ENCODE results near the gene ARHGEF28. TPM values are rescaled to one million over a fixed set of nuclear protein-coding genes. Genes with fewer than 3 reads are reported as not detected.

The ARHGEF28 gene
- total and polyA plus RNA-seq, 10 of the 15 experiments (the other 5 are each of a cell fraction or from before 2014, with no cell fraction given): 0.10 to 0.72 (median 0.22) TPM; not detected in 2

DNA sequence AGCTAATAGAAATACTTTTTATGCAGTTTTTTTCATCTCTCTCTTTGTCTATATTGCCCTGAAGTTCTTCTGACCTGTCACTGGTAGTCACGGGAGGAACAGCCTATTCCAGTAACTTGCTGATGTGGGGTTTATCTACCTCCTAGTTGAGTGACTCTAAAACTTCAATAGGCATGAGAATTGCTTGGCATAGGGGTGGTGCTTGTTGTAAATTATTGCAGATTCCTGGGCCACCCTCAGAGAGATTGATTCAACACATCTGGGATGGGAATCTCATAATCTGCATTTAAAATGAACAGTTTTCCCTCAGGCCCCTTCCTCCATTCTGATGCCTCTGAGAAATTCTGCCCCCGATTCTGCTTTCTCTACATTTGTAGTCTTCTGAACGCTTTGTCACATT, 184.4 kb downstream of the ARHGEF28 start:
- CTCF ChIA-PET: no interaction called here
- intact Hi-C loops (cut with micrococcal nuclease; ENCODE audit: unreplicated experiment): no loop called here
- ATAC-seq (no peak), FAIRE-seq (no peak), DNase-seq (ENCODE audit: low read depth, low spot score) (no peak)
- RAD21 ChIA-PET (ENCODE audit: unreplicated experiment): no interaction called here
- H4K20me1 ChIP-seq (ENCODE audit: control insufficient read depth, insufficient read depth): no peaks in the 10 kb centered on the region
- no peaks in the 10 kb centered on the region for H3K4me1 ChIP-seq (ENCODE audit: control insufficient read depth, insufficient read depth, low read length)
- H3K27me3 ChIP-seq (replicated peaks in 1 of 2; ENCODE audit: control insufficient read depth in 2 of 2, insufficient read depth in 2 of 2, low read length in 1 of 2): no peaks in the 10 kb centered on the region; a peak in 1 of 4 replicates
- BruUV-seq (replicated peaks): no TSS peak
- H2AFZ ChIP-seq (ENCODE audit: control insufficient read depth, low read depth, low read length): no peak overlapping the region
- no peaks in the 10 kb centered on the region for H3K9me3 ChIP-seq (replicated peaks; ENCODE audit: control insufficient read depth, insufficient read depth, low read length)
- TF ChIP-seq, protein P1, sequence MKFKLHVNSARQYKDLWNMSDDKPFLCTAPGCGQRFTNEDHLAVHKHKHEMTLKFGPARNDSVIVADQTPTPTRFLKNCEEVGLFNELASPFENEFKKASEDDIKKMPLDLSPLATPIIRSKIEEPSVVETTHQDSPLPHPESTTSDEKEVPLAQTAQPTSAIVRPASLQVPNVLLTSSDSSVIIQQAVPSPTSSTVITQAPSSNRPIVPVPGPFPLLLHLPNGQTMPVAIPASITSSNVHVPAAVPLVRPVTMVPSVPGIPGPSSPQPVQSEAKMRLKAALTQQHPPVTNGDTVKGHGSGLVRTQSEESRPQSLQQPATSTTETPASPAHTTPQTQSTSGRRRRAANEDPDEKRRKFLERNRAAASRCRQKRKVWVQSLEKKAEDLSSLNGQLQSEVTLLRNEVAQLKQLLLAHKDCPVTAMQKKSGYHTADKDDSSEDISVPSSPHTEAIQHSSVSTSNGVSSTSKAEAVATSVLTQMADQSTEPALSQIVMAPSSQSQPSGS (IDR thresholded peaks at IDR 0.05; ENCODE audit: low read length): no peak
- no peak for TF ChIP-seq POLR2A (IDR thresholded peaks at IDR 0.05; ENCODE audit: low read depth, low read length)
- TF ChIP-seq, protein P2, sequence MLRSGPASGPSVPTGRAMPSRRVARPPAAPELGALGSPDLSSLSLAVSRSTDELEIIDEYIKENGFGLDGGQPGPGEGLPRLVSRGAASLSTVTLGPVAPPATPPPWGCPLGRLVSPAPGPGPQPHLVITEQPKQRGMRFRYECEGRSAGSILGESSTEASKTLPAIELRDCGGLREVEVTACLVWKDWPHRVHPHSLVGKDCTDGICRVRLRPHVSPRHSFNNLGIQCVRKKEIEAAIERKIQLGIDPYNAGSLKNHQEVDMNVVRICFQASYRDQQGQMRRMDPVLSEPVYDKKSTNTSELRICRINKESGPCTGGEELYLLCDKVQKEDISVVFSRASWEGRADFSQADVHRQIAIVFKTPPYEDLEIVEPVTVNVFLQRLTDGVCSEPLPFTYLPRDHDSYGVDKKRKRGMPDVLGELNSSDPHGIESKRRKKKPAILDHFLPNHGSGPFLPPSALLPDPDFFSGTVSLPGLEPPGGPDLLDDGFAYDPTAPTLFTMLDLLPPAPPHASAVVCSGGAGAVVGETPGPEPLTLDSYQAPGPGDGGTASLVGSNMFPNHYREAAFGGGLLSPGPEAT (IDR thresholded peaks at IDR 0.05; ENCODE audit: low read depth): no peak
- TF ChIP-seq EZH2 (IDR thresholded peaks at IDR 0.05; ENCODE audit: borderline replicate concordance, control insufficient read depth, low read depth, low read length): no peak
- TF ChIP-seq NFYA (IDR thresholded peaks at IDR 0.05; ENCODE audit: borderline replicate concordance, low read depth, low read length): no peak
- TF ChIP-seq TAF1 (IDR thresholded peaks at IDR 0.05; ENCODE audit: borderline replicate concordance, low read depth, low read length): no peak
- no peak for TF ChIP-seq ZBED1 (IDR thresholded peaks at IDR 0.05; ENCODE audit: borderline replicate concordance)
- no peak for TF ChIP-seq WRNIP1 (IDR thresholded peaks at IDR 0.05; ENCODE audit: borderline replicate concordance, low read depth, low read length)
- no peak for TF ChIP-seq TCF7 (IDR thresholded peaks at IDR 0.05; ENCODE audit: borderline replicate concordance)
- TF ChIP-seq STAT3 (IDR thresholded peaks at IDR 0.05; ENCODE audit: low read depth, low read length): no peak
- TF ChIP-seq ZNF24 (IDR thresholded peaks at IDR 0.05): no peak
- TF ChIP-seq KLF5 (IDR thresholded peaks at IDR 0.05; ENCODE audit: partially characterized antibody): no peak
- TF ChIP-seq RCOR1 (conservative IDR thresholded peaks at IDR 0.05; ENCODE audit: low read depth, low read length): no peak
- TF ChIP-seq, protein P3, sequence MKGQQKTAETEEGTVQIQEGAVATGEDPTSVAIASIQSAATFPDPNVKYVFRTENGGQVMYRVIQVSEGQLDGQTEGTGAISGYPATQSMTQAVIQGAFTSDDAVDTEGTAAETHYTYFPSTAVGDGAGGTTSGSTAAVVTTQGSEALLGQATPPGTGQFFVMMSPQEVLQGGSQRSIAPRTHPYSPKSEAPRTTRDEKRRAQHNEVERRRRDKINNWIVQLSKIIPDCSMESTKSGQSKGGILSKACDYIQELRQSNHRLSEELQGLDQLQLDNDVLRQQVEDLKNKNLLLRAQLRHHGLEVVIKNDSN (IDR thresholded peaks at IDR 0.05; ENCODE audit: borderline replicate concordance, extremely low read length, insufficient read depth, low read depth, low read length): no peak
- TF ChIP-seq, protein P4, sequence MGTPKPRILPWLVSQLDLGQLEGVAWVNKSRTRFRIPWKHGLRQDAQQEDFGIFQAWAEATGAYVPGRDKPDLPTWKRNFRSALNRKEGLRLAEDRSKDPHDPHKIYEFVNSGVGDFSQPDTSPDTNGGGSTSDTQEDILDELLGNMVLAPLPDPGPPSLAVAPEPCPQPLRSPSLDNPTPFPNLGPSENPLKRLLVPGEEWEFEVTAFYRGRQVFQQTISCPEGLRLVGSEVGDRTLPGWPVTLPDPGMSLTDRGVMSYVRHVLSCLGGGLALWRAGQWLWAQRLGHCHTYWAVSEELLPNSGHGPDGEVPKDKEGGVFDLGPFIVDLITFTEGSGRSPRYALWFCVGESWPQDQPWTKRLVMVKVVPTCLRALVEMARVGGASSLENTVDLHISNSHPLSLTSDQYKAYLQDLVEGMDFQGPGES (IDR thresholded peaks at IDR 0.05): no peak
- TF ChIP-seq CREM (IDR thresholded peaks at IDR 0.05; ENCODE audit: low read depth): no peak
- TF ChIP-seq EP300 (IDR thresholded peaks at IDR 0.05; ENCODE audit: borderline replicate concordance in 1 of 2, control insufficient read depth in 1 of 2, low read depth in 2 of 2, low read length in 2 of 2): no peak
- no peak for TF ChIP-seq MYC (IDR thresholded peaks at IDR 0.05; ENCODE audit: insufficient read depth, insufficient read length, insufficient replicate concordance, low read length, severe bottlenecking)
- TF ChIP-seq ATF7 (IDR thresholded peaks at IDR 0.05; ENCODE audit: low read depth): no peak
- no peak for TF ChIP-seq CHD2 (IDR thresholded peaks at IDR 0.05; ENCODE audit: borderline replicate concordance, low read depth, low read length)
- 37% methylated on average over 3 of the region's 3 CpGs for WGBS (ENCODE audit: insufficient coverage, insufficient replicate concordance, low lambda C conversion rate, missing lambda C conversion rate)
- SMC1A ChIA-PET (ENCODE audit: uncharacterized antibody, unreplicated experiment): interaction anchor here (1.0 kb wide), 1 partner anchor 10 kb away, joined by 4 read pairs; no protein-coding TSS in a partner anchor
- no peak overlapping the region for H3K27ac ChIP-seq (ENCODE audit: control insufficient read depth, insufficient read depth)
- in situ Hi-C loops (cut with MboI): no loop called here
- H3K9ac ChIP-seq (ENCODE audit: control insufficient read depth, insufficient read depth, low read length): no peak overlapping the region
- H3K4me2 ChIP-seq (ENCODE audit: control insufficient read depth, insufficient read depth): no peak overlapping the region
- H3K79me2 ChIP-seq (ENCODE audit: control insufficient read depth, insufficient read depth, low read length): no peaks in the 10 kb centered on the region
- no peak overlapping the region for H3K4me3 ChIP-seq
- H3K36me3 ChIP-seq (ENCODE audit: control insufficient read depth in 2 of 2, insufficient read depth in 2 of 2, low read length in 1 of 2): no peaks in the 10 kb centered on the region
- POLR2A ChIA-PET: no interaction called here

All from GM12878 (cell line).